NCI-H526 treated with DMSO at 0.1 percent for 48 hours (cell line): ENCODE results near the gene TNN.

Experiments
- DNase-seq: peaks from one replicate; lab custom pipeline; 2025; lab: John Stamatoyannopoulos, UW

TNN gene

DNA sequence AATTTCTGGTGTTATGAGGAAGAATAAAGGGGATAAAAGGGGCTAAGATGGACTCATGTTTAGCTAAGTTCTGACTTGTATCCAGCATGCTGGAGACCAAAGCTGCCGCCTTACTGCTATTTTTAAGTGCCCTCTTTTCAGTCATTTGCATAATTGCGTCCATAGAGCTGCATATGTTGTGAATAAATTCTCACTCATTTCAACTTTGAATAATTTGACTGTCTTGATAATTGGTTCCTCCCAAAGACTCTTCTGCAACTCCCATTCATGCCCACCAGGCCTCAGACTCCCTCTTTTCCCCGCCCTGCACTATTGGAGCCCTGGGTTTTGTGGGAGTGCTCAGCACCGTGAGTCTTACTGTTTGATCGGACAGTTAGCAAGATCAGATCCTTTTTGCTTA lies 79.9 kb downstream of the TNN start:
- DNase-seq: peak; percentile 77

DNA sequence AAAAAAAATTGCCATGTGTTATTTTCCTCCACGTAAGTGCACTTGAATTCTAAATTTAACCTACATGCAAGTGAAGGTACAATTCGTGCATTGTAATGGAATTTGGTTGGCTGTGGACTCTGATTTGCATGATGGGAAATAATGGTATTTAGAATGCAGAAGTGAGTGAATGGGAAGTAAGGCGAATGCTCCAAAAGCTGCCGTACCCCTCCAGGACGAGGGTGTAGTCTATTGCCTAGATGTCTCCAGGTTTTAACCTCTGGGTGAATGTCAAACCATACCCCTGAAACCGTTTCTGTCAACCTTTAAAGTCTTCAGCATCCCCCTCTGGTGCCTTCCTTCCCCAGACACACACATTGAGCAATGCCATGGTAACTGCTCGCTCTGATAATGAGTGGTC lies 80.4 kb downstream of the TNN start:
- DNase-seq: peak; percentile 77

DNA sequence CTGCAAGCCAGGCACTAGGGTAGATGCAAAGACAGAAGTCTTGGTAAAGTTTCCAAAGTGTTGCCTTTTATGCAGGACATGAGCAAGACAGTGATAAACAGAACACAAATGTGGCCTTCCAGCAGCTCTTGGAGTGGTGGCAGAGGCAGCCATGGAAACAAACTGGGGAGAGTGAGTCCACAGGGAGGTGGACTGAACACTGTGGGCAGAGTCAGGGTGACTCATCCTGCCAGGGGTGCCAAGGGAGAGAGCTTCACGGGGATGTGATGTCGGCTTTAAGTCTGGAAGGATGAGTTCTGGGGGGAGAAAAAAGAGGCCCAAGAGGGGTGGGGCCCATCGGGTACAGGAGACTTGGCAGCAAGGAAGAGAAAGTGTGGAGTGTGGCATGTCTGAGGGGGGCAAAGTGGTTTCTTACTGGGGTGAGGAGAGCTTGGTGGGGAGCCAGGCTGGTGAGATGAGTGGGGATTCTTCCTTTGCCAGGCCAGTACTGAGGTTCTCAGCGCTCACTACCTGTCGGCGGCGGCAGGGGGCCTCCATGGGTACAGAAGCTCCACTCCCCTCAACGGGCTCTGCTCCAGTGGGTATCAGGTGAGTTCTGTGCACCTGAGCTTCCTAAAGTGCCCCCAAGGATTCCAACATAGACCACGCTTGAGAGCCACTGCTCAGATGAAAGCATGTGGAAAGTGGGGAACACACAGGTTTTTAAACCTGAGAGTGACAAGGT lies 83.1 kb downstream of the TNN start:
- DNase-seq: no peak

DNA sequence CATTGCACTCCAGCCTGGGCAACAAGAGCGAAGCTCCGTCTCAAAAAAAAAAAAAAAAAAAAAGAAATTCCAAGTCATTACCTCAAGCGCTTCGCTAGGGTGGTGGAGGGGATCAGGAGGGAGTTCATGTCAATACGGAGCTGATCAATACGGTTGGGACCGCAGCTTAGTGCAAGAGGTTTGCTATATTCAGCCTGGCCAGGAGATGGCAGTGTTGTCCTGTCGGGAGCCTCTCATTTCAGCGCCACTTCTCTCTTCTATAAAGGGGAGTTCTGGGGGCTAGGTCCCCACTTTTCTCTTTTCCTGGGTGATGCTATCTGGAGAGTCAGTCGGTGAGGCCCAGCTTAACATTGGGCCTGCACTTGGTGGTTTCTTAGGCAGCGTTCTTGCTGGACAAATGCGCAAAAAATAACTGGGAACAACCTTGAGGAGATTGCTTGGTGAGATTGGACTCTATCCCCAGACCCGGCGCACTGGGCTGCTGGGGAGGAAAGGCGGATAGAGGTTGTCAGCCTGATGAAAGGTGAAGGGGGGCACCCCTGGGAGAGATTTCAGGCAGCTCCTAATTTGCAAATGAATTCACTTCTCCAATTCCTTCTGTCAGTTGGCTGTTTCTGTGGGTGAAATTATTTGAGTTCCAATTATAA lies 84.5 kb downstream of the TNN start:
- DNase-seq: peak; percentile 55

- peak; percentile 71 for DNase-seq
Observed at GRCh38 chr1:175154629-175155472, 87.2 kb downstream of the TNN start.

GRCh38 chr1:175155473-175155856 lies 87.8 kb downstream of the TNN start:
- no peak for DNase-seq

DNA sequence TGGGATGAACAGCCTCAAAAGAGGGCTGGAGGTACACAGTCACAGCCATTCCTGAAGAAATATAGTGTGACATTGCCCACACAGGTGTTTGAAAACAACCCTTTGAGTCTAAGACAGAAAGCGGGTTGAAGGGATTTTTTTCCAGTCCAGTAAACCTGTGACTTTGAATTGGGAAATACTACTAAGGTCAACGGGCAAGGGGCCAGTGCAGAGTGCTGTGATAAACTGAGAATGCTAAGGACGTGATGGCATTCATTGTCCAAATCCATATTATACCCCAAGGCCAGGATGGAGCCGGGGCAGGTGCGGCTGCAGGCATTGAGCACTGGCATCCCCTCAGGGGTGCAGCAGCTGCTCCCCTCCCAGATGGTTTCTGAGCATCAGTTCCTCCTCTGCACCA lies 88.3 kb downstream of the TNN start:
- DNase-seq: no peak

GRCh38 chr1:175157200-175157599 lies 89.6 kb downstream of the TNN start:
- DNase-seq: no peak

DNA sequence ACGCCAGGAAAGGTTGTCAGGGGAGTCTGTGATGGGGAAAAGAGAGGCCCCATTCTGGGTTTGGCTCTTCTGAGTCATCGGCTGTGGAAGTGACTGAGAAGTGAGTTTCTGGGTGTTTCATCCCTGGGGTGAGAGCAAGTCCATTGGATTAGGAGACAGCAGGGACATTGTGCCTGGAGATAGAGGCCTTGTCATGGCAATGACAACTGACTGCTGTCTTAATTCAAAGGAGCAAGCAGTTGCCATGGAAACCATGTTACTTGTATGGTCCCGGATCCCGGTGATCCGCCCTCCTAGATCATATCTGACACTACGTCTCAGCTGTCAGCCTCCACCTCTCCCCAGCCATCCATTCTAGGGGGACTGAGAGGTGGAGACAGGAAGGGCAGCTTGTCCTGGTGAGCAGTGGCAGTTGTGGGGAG lies 90.5 kb downstream of the TNN start:
- no peak for DNase-seq

DNA sequence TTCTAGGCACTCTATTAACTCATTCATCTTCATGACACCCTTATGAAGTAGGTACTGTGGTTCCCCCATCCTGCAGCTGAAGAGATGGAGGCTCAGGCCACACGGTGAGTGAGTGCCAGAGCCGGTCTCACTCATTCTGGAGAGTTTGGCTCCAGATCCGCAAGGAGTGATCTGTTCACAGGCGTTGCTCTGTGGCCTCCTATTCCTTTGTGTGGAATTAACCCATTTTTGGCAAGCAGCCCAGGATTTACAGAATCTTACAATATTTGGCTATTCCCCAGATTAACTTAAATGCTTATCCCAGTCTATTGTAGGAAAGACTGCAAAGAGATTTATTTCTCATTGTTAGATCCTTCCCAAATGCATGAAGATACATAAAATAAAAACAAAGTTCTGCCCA lies 95.3 kb downstream of the TNN start:
- DNase-seq: no peak

GRCh38 chr1:175163702-175164101 lies 96.1 kb downstream of the TNN start:
- DNase-seq: no peak

GRCh38 chr1:175164751-175165150 lies 97.1 kb downstream of the TNN start:
- DNase-seq: no peak

GRCh38 chr1:175166746-175167145 lies 99.1 kb downstream of the TNN start:
- no peak for DNase-seq

- DNase-seq: no peak
Observed at GRCh38 chr1:175167861-175168260, 100.2 kb downstream of the TNN start.

- DNase-seq: no peak
Observed at GRCh38 chr1:175168782-175169181, 101.1 kb downstream of the TNN start.

- no peak for DNase-seq
Observed at GRCh38 chr1:175169286-175170018, 101.8 kb downstream of the TNN start.

- DNase-seq: no peak
Observed at GRCh38 chr1:175171036-175171913, 103.6 kb downstream of the TNN start.

- DNase-seq: no peak
Observed at GRCh38 chr1:175172503-175172902, 104.9 kb downstream of the TNN start.

GRCh38 chr1:175173531-175173930 lies 105.9 kb downstream of the TNN start:
- DNase-seq: no peak

- no peak for DNase-seq
Observed at GRCh38 chr1:175174309-175175102, 106.9 kb downstream of the TNN start.
